ENCODE data around the gene PCYT1A. TPM values are rescaled to one million over a fixed set of nuclear protein-coding genes. Genes with fewer than 3 reads are reported as not detected.
"Not testable (repeated sequence)": the region's sequence is repeated elsewhere in the genome, so short reads cannot be mapped to it uniquely, and the experiment has no call there.

The PCYT1A gene
- total RNA-seq, 2 experiments from 2014 or later: 27.4 to 28.4 TPM

GRCh38 chr3:196251918-196252317, 35.6 kb downstream of the PCYT1A start:
- Mint-ChIP-seq H3K4me3 (no peak overlapping the region), H3K36me3 (ENCODE audit: low read depth) (no peaks in the 10 kb centered on the region), H3K27ac (no peak overlapping the region), H3K4me1 (ENCODE audit: low read depth) (peaks cover 1% of the 10 kb centered on the region), H3K9me3 (no peaks in the 10 kb centered on the region), H3K27me3 (ENCODE audit: low read depth) (no peaks in the 10 kb centered on the region)
- DNase-seq: no peak
- intact Hi-C loops (cut with micrococcal nuclease): loop anchor here (5.0 kb wide), 1 partner anchor 180 kb away; the partner anchor contains the start of gene UBXN7
- CTCF ChIA-PET: interaction anchor here (0.5 to 1.6 kb wide), 3 partner anchors 10 to 434 kb away, joined by 3 to 8 read pairs (median 6); no protein-coding TSS in a partner anchor

- Mint-ChIP-seq H3K4me1 (ENCODE audit: low read depth) (no peaks in the 10 kb centered on the region), H3K27ac (no peak overlapping the region), H3K9me3 (no peaks in the 10 kb centered on the region), H3K36me3 (ENCODE audit: low read depth) (peaks cover 9% of the 10 kb centered on the region), H3K4me3 (no peak overlapping the region), H3K27me3 (ENCODE audit: low read depth) (no peaks in the 10 kb centered on the region)
- CTCF ChIA-PET: no interaction called here
- intact Hi-C loops (cut with micrococcal nuclease): no loop called here
- DNase-seq: no peak
Observed at GRCh38 chr3:196246612-196247308, 40.8 kb downstream of the PCYT1A start.

GRCh38 chr3:196244166-196244565, 43.4 kb downstream of the PCYT1A start:
- intact Hi-C loops (cut with micrococcal nuclease); DNase-seq; CTCF ChIA-PET; H3K4me3 Mint-ChIP-seq; H3K27me3 Mint-ChIP-seq (ENCODE audit: low read depth); H3K4me1 Mint-ChIP-seq (ENCODE audit: low read depth); H3K27ac Mint-ChIP-seq; H3K9me3 Mint-ChIP-seq: not testable (repeated sequence)
- H3K36me3 Mint-ChIP-seq (ENCODE audit: low read depth): peaks cover 12% of the 10 kb centered on the region

GRCh38 chr3:196241704-196242103, 45.8 kb downstream of the PCYT1A start:
- no peak for DNase-seq
- no peaks in the 10 kb centered on the region for H3K4me1 Mint-ChIP-seq (ENCODE audit: low read depth)
- no peak overlapping the region for H3K4me3 Mint-ChIP-seq
- no peaks in the 10 kb centered on the region for H3K9me3 Mint-ChIP-seq
- intact Hi-C loops (cut with micrococcal nuclease): no loop called here
- CTCF ChIA-PET: interaction anchor here (1.5 to 2.5 kb wide), 2 partner anchors 11 to 168 kb away, joined by 3 to 8 read pairs; no protein-coding TSS in a partner anchor
- peaks cover 17% of the 10 kb centered on the region for H3K36me3 Mint-ChIP-seq (ENCODE audit: low read depth)
- no peak overlapping the region for H3K27ac Mint-ChIP-seq
- no peaks in the 10 kb centered on the region for H3K27me3 Mint-ChIP-seq (ENCODE audit: low read depth)

- Mint-ChIP-seq H3K36me3 (ENCODE audit: low read depth) (peaks cover 11% of the 10 kb centered on the region), H3K4me3 (no peak overlapping the region), H3K27me3 (ENCODE audit: low read depth) (no peaks in the 10 kb centered on the region), H3K4me1 (ENCODE audit: low read depth) (no peaks in the 10 kb centered on the region), H3K27ac (no peak overlapping the region), H3K9me3 (no peaks in the 10 kb centered on the region)
- intact Hi-C loops (cut with micrococcal nuclease): no loop called here
- no peak for DNase-seq
- CTCF ChIA-PET: interaction anchor here (0.6 to 2.5 kb wide), 3 partner anchors 12 to 167 kb away, joined by 3 to 8 read pairs (median 3); no protein-coding TSS in a partner anchor
Observed at GRCh38 chr3:196240424-196240823, 47.1 kb downstream of the PCYT1A start.

GRCh38 chr3:196238612-196239560, 48.6 kb downstream of the PCYT1A start:
- no peaks in the 10 kb centered on the region for H3K4me1 Mint-ChIP-seq (ENCODE audit: low read depth)
- H3K27ac Mint-ChIP-seq: no peak overlapping the region
- DNase-seq: no peak
- no peaks in the 10 kb centered on the region for H3K9me3 Mint-ChIP-seq
- CTCF ChIA-PET: no interaction called here
- peaks cover 8% of the 10 kb centered on the region for H3K36me3 Mint-ChIP-seq (ENCODE audit: low read depth)
- H3K4me3 Mint-ChIP-seq: no peak overlapping the region
- H3K27me3 Mint-ChIP-seq (ENCODE audit: low read depth): no peaks in the 10 kb centered on the region
- intact Hi-C loops (cut with micrococcal nuclease): no loop called here

- intact Hi-C loops (cut with micrococcal nuclease): no loop called here
- no peak overlapping the region for H3K27ac Mint-ChIP-seq
- H3K4me1 Mint-ChIP-seq (ENCODE audit: low read depth): peaks cover 9% of the 10 kb centered on the region
- H3K36me3 Mint-ChIP-seq (ENCODE audit: low read depth): peaks cover 8% of the 10 kb centered on the region
- H3K27me3 Mint-ChIP-seq (ENCODE audit: low read depth): no peaks in the 10 kb centered on the region
- H3K9me3 Mint-ChIP-seq: no peaks in the 10 kb centered on the region
- DNase-seq: no peak
- CTCF ChIA-PET: no interaction called here
- no peak overlapping the region for H3K4me3 Mint-ChIP-seq
Observed at GRCh38 chr3:196237203-196237602, 50.3 kb downstream of the PCYT1A start.

GRCh38 chr3:196236223-196236622, 51.3 kb downstream of the PCYT1A start:
- Mint-ChIP-seq H3K4me1 (ENCODE audit: low read depth) (peaks cover 12% of the 10 kb centered on the region), H3K4me3 (no peak overlapping the region), H3K27ac (no peak overlapping the region), H3K9me3 (no peaks in the 10 kb centered on the region), H3K36me3 (ENCODE audit: low read depth) (peaks cover 8% of the 10 kb centered on the region), H3K27me3 (ENCODE audit: low read depth) (no peaks in the 10 kb centered on the region)
- no peak for DNase-seq
- intact Hi-C loops (cut with micrococcal nuclease): no loop called here
- CTCF ChIA-PET: interaction anchor here (0.6 kb wide), 1 partner anchor 132 kb away, joined by 3 read pairs; no protein-coding TSS in a partner anchor

- no peaks in the 10 kb centered on the region for H3K27me3 Mint-ChIP-seq (ENCODE audit: low read depth)
Observed at GRCh38 chr3:196235452-196236122, 51.9 kb downstream of the PCYT1A start.

GRCh38 chr3:196232882-196233251, 54.7 kb downstream of the PCYT1A start:
- CTCF ChIA-PET: no interaction called here
- Mint-ChIP-seq H3K36me3 (ENCODE audit: low read depth) (no peaks in the 10 kb centered on the region), H3K9me3 (no peaks in the 10 kb centered on the region), H3K4me1 (ENCODE audit: low read depth) (peaks cover 12% of the 10 kb centered on the region), H3K27me3 (ENCODE audit: low read depth) (no peaks in the 10 kb centered on the region), H3K4me3 (no peak overlapping the region), H3K27ac (no peak overlapping the region)
- intact Hi-C loops (cut with micrococcal nuclease): no loop called here
- no peak for DNase-seq

More at GRCh38 chr3:196235452-196236122, 51.9 kb downstream of the PCYT1A start:
- no peak for DNase-seq
- H3K4me1 Mint-ChIP-seq (ENCODE audit: low read depth): peaks cover 12% of the 10 kb centered on the region
- no peak overlapping the region for H3K27ac Mint-ChIP-seq
- CTCF ChIA-PET: interaction anchor here (0.6 to 1.4 kb wide), 3 partner anchors 21 to 287 kb away, joined by 3 to 5 read pairs (median 4); no protein-coding TSS in a partner anchor
- intact Hi-C loops (cut with micrococcal nuclease): no loop called here
- peaks cover 8% of the 10 kb centered on the region for H3K36me3 Mint-ChIP-seq (ENCODE audit: low read depth)
- no peak overlapping the region for H3K4me3 Mint-ChIP-seq
- no peaks in the 10 kb centered on the region for H3K9me3 Mint-ChIP-seq

- no peak overlapping the region for H3K4me3 Mint-ChIP-seq
Observed at GRCh38 chr3:196232154-196232881, 55.2 kb downstream of the PCYT1A start.

More at GRCh38 chr3:196232154-196232881, 55.2 kb downstream of the PCYT1A start:
- H3K9me3 Mint-ChIP-seq: no peaks in the 10 kb centered on the region
- CTCF ChIA-PET: no interaction called here
- intact Hi-C loops (cut with micrococcal nuclease): no loop called here
- peaks cover 12% of the 10 kb centered on the region for H3K4me1 Mint-ChIP-seq (ENCODE audit: low read depth)
- DNase-seq: no peak
- H3K27me3 Mint-ChIP-seq (ENCODE audit: low read depth): no peaks in the 10 kb centered on the region
- H3K36me3 Mint-ChIP-seq (ENCODE audit: low read depth): no peaks in the 10 kb centered on the region
- no peak overlapping the region for H3K27ac Mint-ChIP-seq

Measured in activated naive CD4-positive, alpha-beta T cell treated with anti-CD3 and anti-CD28 coated beads for 36 hours (primary cell).